KBM-7 (cell line): Measurements from ENCODE around the gene MACROD2.
"Not testable (repeated sequence)": the region's sequence is repeated elsewhere in the genome, so short reads cannot be mapped to it uniquely, and the experiment has no call there.

Source experiments
- DNase-seq: peaks from one replicate; pipeline ENCODE4 v3.0.0-alpha.2; 2015
- in situ Hi-C: fragments of 300-500 bp; cut with MboI; formaldehyde crosslinking; loops from 2 replicates; pipeline ENCODE4 v1.14.3; 2020; ENCODE audit warnings: low sequenced_read_pairs, low pct_unique_long_range_greater_than_20kb, mixed read lengths

MACROD2 gene

GRCh38 chr20:15076785-15077184, 1081.5 kb downstream of the MACROD2 start:
- in situ Hi-C loops = no loop called here
- DNase-seq = no peak

- in situ Hi-C loops = no loop called here
Measured at GRCh38 chr20:15077733-15078250, 1082.5 kb downstream of the MACROD2 start.

GRCh38 chr20:15079594-15080340, 1084.5 kb downstream of the MACROD2 start:
- DNase-seq = no peak
- in situ Hi-C loops = no loop called here

More at GRCh38 chr20:15077733-15078250, 1082.5 kb downstream of the MACROD2 start:
- DNase-seq = no peak

- no peak for DNase-seq
- in situ Hi-C loops = no loop called here
Measured at GRCh38 chr20:15081261-15081660, 1085.9 kb downstream of the MACROD2 start.

GRCh38 chr20:15091421-15092037, 1096.2 kb downstream of the MACROD2 start:
- DNase-seq = no peak
- in situ Hi-C loops = no loop called here

GRCh38 chr20:15098351-15098750, 1103.0 kb downstream of the MACROD2 start:
- in situ Hi-C loops = no loop called here
- no peak for DNase-seq

- in situ Hi-C loops = no loop called here
- DNase-seq = no peak
Measured at GRCh38 chr20:15099130-15099529, 1103.8 kb downstream of the MACROD2 start.

- in situ Hi-C loops = no loop called here
- DNase-seq = no peak
Measured at GRCh38 chr20:15100506-15101160, 1105.3 kb downstream of the MACROD2 start.

GRCh38 chr20:15107931-15108330, 1112.6 kb downstream of the MACROD2 start:
- no peak for DNase-seq
- in situ Hi-C loops = no loop called here

GRCh38 chr20:15109494-15109893, 1114.2 kb downstream of the MACROD2 start:
- no peak for DNase-seq
- in situ Hi-C loops = no loop called here

GRCh38 chr20:15111654-15112053, 1116.3 kb downstream of the MACROD2 start:
- in situ Hi-C loops = no loop called here
- DNase-seq = no peak

- in situ Hi-C loops = no loop called here
- no peak for DNase-seq
Measured at GRCh38 chr20:15113144-15113773, 1117.9 kb downstream of the MACROD2 start.

- DNase-seq = no peak
- in situ Hi-C loops = no loop called here
Measured at GRCh38 chr20:15119852-15120487, 1124.7 kb downstream of the MACROD2 start.

GRCh38 chr20:15122613-15123012, 1127.3 kb downstream of the MACROD2 start:
- no peak for DNase-seq

GRCh38 chr20:15131176-15131575, 1135.9 kb downstream of the MACROD2 start:
- no peak for DNase-seq
- in situ Hi-C loops = no loop called here

More at GRCh38 chr20:15122613-15123012, 1127.3 kb downstream of the MACROD2 start:
- in situ Hi-C loops = no loop called here

- in situ Hi-C loops = no loop called here
- DNase-seq = no peak
Measured at GRCh38 chr20:15138548-15139126, 1143.3 kb downstream of the MACROD2 start.

- in situ Hi-C loops = no loop called here
- no peak for DNase-seq
Measured at GRCh38 chr20:15139522-15139921, 1144.2 kb downstream of the MACROD2 start.

GRCh38 chr20:15140286-15140685, 1145.0 kb downstream of the MACROD2 start:
- no peak for DNase-seq
- in situ Hi-C loops = no loop called here

GRCh38 chr20:15140940-15141339, 1145.6 kb downstream of the MACROD2 start:
- DNase-seq, in situ Hi-C loops: not testable (repeated sequence)
